Activated B cell treated with CpG ODN at 0.5 μM for 24 hours (primary cell): ENCODE data around the gene PDE9A. TPM values are rescaled to one million over a fixed set of nuclear protein-coding genes. Genes with fewer than 3 reads are reported as not detected.

Source experiments
- ATAC-seq: fragments of 200-7000 bp; cut with Tn5 transposase; one replicate; pipeline ENCODE4 v1.10.0; 2021; ENCODE audit warnings: low read depth, mild to moderate bottlenecking, moderate library complexity
- CTCF ChIA-PET: fragments of 350-600 bp; sonication (Branson Sonifier 250); formaldehyde crosslinking; loops from one replicate; lab custom pipeline; 2021; ENCODE audit warnings: antibody characterized with exemption; lab: Charles Lee
- POLR2A ChIA-PET: fragments of 350-600 bp; sonication (Branson Sonifier 250); formaldehyde crosslinking; loops from one replicate; lab custom pipeline; 2021; ENCODE audit warnings: antibody characterized with exemption; lab: Charles Lee
- DNase-seq: peaks from one replicate; pipeline ENCODE4 v3.0.0; 2022
- H3K27ac Mint-ChIP-seq: one replicate; pipeline ENCODE4 v1.8.0; 2020; ENCODE audit warnings: mixed read lengths
- H3K27me3 Mint-ChIP-seq: one replicate; pipeline ENCODE4 v1.8.0; 2021; ENCODE audit warnings: mixed read lengths
- H3K36me3 Mint-ChIP-seq: one replicate; pipeline ENCODE4 v1.8.0; 2021; ENCODE audit warnings: low read depth, mixed read lengths
- H3K4me1 Mint-ChIP-seq: one replicate; pipeline ENCODE4 v1.8.0; 2021; ENCODE audit warnings: mixed read lengths
- H3K4me3 Mint-ChIP-seq: one replicate; pipeline ENCODE4 v1.8.0; 2020; ENCODE audit warnings: mild to moderate bottlenecking, mixed read lengths
- H3K9me3 Mint-ChIP-seq: one replicate; pipeline ENCODE4 v1.8.0; 2020; ENCODE audit warnings: mixed read lengths
- CTCF ChIP-seq: fragments of 200-600 bp; IDR thresholded peaks from one replicate; pipeline ENCODE4 v1.8.0; 2022; ENCODE audit warnings: antibody characterized with exemption, mild to moderate bottlenecking
- intact Hi-C: fragments of 100-400 bp; cut with micrococcal nuclease; formaldehyde crosslinking; loops from one replicate; pipeline ENCODE4 v1.15.1; 2024
- total RNA-seq: library from RNA; stranded (reverse); gene quantifications from 2 replicates; pipeline ENCODE4 v1.2.3, GENCODE V29; 2022

PDE9A gene
- total RNA-seq, 1 donor from 2014 or later: 0.58 TPM

- peaks cover 21% of the 10 kb centered on the region for H3K4me1 Mint-ChIP-seq
- ATAC-seq: no peak
- no peak for DNase-seq
- intact Hi-C loops: loop anchor here (10.0 kb wide), 1 partner anchor 163 kb away; no protein-coding TSS in a partner anchor
- CTCF ChIA-PET: no interaction called here
- POLR2A ChIA-PET: no interaction called here
- TF ChIP-seq CTCF: no peak
- no peaks in the 10 kb centered on the region for H3K9me3 Mint-ChIP-seq
- no peak overlapping the region for H3K4me3 Mint-ChIP-seq
- no peaks in the 10 kb centered on the region for H3K36me3 Mint-ChIP-seq
- no peak overlapping the region for H3K27ac Mint-ChIP-seq
- peaks cover 38% of the 10 kb centered on the region for H3K27me3 Mint-ChIP-seq
Measured at GRCh38 chr21:42651515-42652401, 1.7 kb upstream of the PDE9A start.

- intact Hi-C loops: loop anchor here (10.0 kb wide), 1 partner anchor 162 kb away; no protein-coding TSS in a partner anchor
- Mint-ChIP-seq H3K27me3 (peaks cover 38% of the 10 kb centered on the region), H3K36me3 (no peaks in the 10 kb centered on the region), H3K4me1 (peaks cover 21% of the 10 kb centered on the region), H3K27ac (no peak overlapping the region), H3K4me3 (peak overlapping the region; percentile 82), H3K9me3 (no peaks in the 10 kb centered on the region)
- CTCF ChIA-PET: no interaction called here
- TF ChIP-seq CTCF: no peak
- POLR2A ChIA-PET: interaction anchor here (0.5 kb wide), 1 partner anchor 47 kb away, joined by 3 read pairs; no protein-coding TSS in a partner anchor
- ATAC-seq: no peak
- DNase-seq: no peak
Measured at GRCh38 chr21:42652527-42653230, 742 bp upstream of the PDE9A start.

- intact Hi-C loops: loop anchor here (10.0 kb wide), 1 partner anchor 160 kb away; no protein-coding TSS in a partner anchor
- ChIA-PET CTCF (interaction anchor here (0.9 kb wide), 1 partner anchor 164 kb away, joined by 4 read pairs; no protein-coding TSS in a partner anchor), POLR2A (interaction anchor here (0.6 to 0.7 kb wide), 3 partner anchors 242 to 545 kb away, joined by 3 to 5 read pairs (median 3); no protein-coding TSS in a partner anchor)
- Mint-ChIP-seq H3K4me1 (peaks cover 33% of the 10 kb centered on the region), H3K27ac (no peak overlapping the region), H3K36me3 (no peaks in the 10 kb centered on the region), H3K27me3 (peaks cover 47% of the 10 kb centered on the region), H3K9me3 (no peaks in the 10 kb centered on the region), H3K4me3 (peak overlapping the region; percentile 64)
- no peak for DNase-seq
- TF ChIP-seq CTCF: no peak
- ATAC-seq: peak; percentile 59
Measured at GRCh38 chr21:42654179-42654912, 925 bp downstream of the PDE9A start.

GRCh38 chr21:42654913-42655795 lies 1.7 kb downstream of the PDE9A start:
- DNase-seq (no peak), ATAC-seq (no peak)
- Mint-ChIP-seq H3K27me3 (peaks cover 50% of the 10 kb centered on the region), H3K4me1 (peaks cover 39% of the 10 kb centered on the region), H3K27ac (no peak overlapping the region), H3K36me3 (no peaks in the 10 kb centered on the region), H3K9me3 (no peaks in the 10 kb centered on the region), H3K4me3 (peak overlapping the region; percentile 64)
- intact Hi-C loops: loop anchor here (10.0 kb wide), 1 partner anchor 160 kb away; no protein-coding TSS in a partner anchor
- ChIA-PET CTCF (no interaction called here), POLR2A (interaction anchor here (1.0 kb wide), 1 partner anchor 129 kb away, joined by 4 read pairs; no protein-coding TSS in a partner anchor)
- TF ChIP-seq CTCF: no peak
